Measurements from ENCODE around the gene EFCAB6.

Gene EFCAB6

GRCh38 chr22:43642319-43643206, 169.5 kb downstream of the EFCAB6 start:
- H3K9me2 ChIP-seq (replicated peaks; ENCODE audit: control insufficient read depth, low read length) = no peaks in the 10 kb centered on the region
- H3K9me3 ChIP-seq (ENCODE audit: control insufficient read depth, insufficient read depth, low read length) = peaks cover 7% of the 10 kb centered on the region; the same call in 1 of the 2 replicates
- no peak overlapping the region for H3K4me2 ChIP-seq (ENCODE audit: low read length)
- no peaks in the 10 kb centered on the region for H3K36me3 ChIP-seq (ENCODE audit: control insufficient read depth, low read length)
- H3K27ac ChIP-seq (ENCODE audit: low read depth, low read length) = no peak overlapping the region
- no peaks in the 10 kb centered on the region for H4K20me1 ChIP-seq (ENCODE audit: control insufficient read depth, insufficient read depth, low read depth, low read length)
- TF ChIP-seq EZH2phosphoT487 (IDR thresholded peaks at IDR 0.05; ENCODE audit: borderline replicate concordance, low read length) = no peak
- TF ChIP-seq CTCF (IDR thresholded peaks at IDR 0.05; ENCODE audit: low read depth, low read length, poor library complexity, severe bottlenecking) = no peak
- no peaks in the 10 kb centered on the region for H3F3A ChIP-seq (ENCODE audit: control insufficient read depth, insufficient read depth)
- H3K27me3 ChIP-seq (ENCODE audit: control insufficient read depth, low read length) = no peaks in the 10 kb centered on the region
- H3K4me3 ChIP-seq (ENCODE audit: low read length) = no peak overlapping the region
- H3K79me2 ChIP-seq (ENCODE audit: control insufficient read depth, low read length) = no peaks in the 10 kb centered on the region
- no peaks in the 10 kb centered on the region for H3K4me1 ChIP-seq (ENCODE audit: control insufficient read depth, low read length)

DNA sequence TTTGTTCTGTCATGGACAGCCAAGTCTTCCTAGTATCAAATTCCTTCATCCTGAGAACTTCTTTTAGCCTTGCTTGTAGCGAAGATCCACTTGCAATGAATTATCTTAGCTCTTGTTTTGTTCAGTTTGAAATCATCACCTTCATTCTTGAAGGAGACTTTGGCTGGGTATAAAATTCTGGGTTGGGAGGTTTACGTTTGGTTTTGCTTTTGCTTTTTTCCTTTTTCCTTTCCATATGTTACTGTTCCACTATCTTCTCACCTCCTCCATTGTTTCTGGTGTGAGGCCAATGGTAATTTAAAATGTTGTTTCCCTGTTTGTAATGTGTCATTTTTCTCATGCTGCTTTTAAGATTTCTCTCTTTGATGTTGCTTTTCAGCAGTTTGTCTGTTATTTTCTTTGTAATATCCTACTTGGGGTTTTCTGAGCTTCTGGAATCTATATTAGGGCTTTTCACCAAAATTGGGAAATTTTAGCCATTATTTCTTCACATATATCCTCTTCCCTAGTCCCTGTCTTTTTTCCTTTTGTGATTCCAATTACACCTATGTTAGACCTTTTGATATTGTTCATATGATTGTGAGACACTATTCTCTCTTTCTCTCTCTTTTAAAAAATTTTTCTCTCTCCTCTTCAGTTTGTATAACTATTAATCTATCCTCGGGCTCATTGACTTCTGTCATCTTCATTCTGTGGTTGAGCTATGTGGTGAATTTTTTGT, 172.7 kb downstream of the EFCAB6 start:
- Histone ChIP-seq H4K20me1 (ENCODE audit: control insufficient read depth, insufficient read depth, low read depth, low read length) (no peaks in the 10 kb centered on the region), H3F3A (ENCODE audit: control insufficient read depth, insufficient read depth) (no peaks in the 10 kb centered on the region), H3K27ac (ENCODE audit: low read depth, low read length) (no peak overlapping the region), H3K27me3 (ENCODE audit: control insufficient read depth, low read length) (no peaks in the 10 kb centered on the region), H3K4me1 (ENCODE audit: control insufficient read depth, low read length) (no peaks in the 10 kb centered on the region), H3K9me2 (replicated peaks; ENCODE audit: control insufficient read depth, low read length) (no peaks in the 10 kb centered on the region), H3K4me3 (ENCODE audit: low read length) (no peak overlapping the region), H3K36me3 (ENCODE audit: control insufficient read depth, low read length) (no peaks in the 10 kb centered on the region), H3K9me3 (ENCODE audit: control insufficient read depth, insufficient read depth, low read length) (peaks cover 7% of the 10 kb centered on the region; the same call in 1 of the 2 replicates), H3K79me2 (ENCODE audit: control insufficient read depth, low read length) (no peaks in the 10 kb centered on the region), H3K4me2 (ENCODE audit: low read length) (no peak overlapping the region)
- TF ChIP-seq EZH2phosphoT487 (IDR thresholded peaks at IDR 0.05; ENCODE audit: borderline replicate concordance, low read length) = no peak

DNA sequence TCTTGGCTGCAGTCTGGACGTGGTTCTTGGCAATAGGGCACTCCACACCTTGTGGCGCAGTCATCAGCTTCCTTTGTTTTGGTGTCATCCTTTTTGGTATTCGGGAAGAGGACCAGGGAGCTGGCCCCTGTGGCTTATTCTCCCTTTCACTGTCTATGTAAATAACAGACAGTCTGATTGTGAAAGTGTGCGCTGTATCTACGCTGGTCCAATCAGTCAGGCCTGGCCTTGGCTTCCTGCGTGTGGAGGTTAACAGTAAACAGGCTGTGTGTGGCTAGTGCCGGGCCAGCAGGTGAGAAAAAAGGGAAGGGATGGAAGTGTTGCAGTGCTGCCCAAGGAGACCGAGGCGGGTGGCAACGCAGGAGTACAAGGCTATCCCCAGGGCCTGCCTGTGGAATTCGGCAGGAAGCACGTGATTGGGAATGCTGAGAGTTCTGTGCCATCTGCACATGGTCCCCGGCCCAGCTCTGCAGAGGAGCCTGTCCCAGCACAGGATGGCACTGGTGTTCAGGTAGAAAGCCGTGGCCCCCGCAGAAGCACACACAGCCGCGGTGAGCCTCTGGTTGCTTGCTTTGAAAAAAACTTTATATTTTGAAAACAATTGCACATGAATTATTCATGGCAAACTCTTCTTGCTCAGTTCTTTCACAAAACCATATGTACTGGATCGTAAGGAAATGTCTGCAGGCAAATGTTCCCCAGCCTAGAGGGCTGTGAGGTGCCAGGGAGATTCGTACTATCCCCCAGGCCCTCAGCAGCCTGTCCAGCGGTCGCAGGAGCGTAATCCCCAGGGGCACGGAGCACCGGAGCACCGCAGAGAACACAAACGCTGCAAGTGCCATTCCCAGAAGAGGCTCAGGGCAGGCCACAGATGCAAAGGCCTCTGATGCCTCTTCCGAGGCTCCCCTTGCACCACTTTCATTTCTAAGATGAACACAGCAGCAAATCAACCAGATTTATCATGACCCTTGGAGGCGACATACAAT, 174.5 kb downstream of the EFCAB6 start:
- H3K27ac ChIP-seq (ENCODE audit: low read depth, low read length) = no peak overlapping the region
- TF ChIP-seq EZH2phosphoT487 (IDR thresholded peaks at IDR 0.05; ENCODE audit: borderline replicate concordance, low read length) (no peak), CTCF (IDR thresholded peaks at IDR 0.05; ENCODE audit: low read depth, low read length, poor library complexity, severe bottlenecking) (no peak)
- H3K27me3 ChIP-seq (ENCODE audit: control insufficient read depth, low read length) = no peaks in the 10 kb centered on the region
- H3K4me1 ChIP-seq (ENCODE audit: control insufficient read depth, low read length) = no peaks in the 10 kb centered on the region
- H3K4me3 ChIP-seq (ENCODE audit: low read length) = no peak overlapping the region
- no peaks in the 10 kb centered on the region for H3K79me2 ChIP-seq (ENCODE audit: control insufficient read depth, low read length)
- no peak overlapping the region for H3K4me2 ChIP-seq (ENCODE audit: low read length)
- no peaks in the 10 kb centered on the region for H3K9me2 ChIP-seq (replicated peaks; ENCODE audit: control insufficient read depth, low read length)
- H4K20me1 ChIP-seq (ENCODE audit: control insufficient read depth, insufficient read depth, low read depth, low read length) = no peaks in the 10 kb centered on the region
- peaks cover 7% of the 10 kb centered on the region; the same call in 1 of the 2 replicates for H3K9me3 ChIP-seq (ENCODE audit: control insufficient read depth, insufficient read depth, low read length)
- H3K36me3 ChIP-seq (ENCODE audit: control insufficient read depth, low read length) = no peaks in the 10 kb centered on the region
- no peaks in the 10 kb centered on the region for H3F3A ChIP-seq (ENCODE audit: control insufficient read depth, insufficient read depth)

Measured in DOHH2 (cell line).